ENCODE measurements around the gene ZNF431. TPM values are rescaled to one million over a fixed set of nuclear protein-coding genes. Genes with fewer than 3 reads are reported as not detected.

The ZNF431 gene
- total and polyA plus RNA-seq, 11 donors: 4.6 to 20.0 (median 11.0) TPM

GRCh38 chr19:21151460-21151859 lies 9.6 kb downstream of the ZNF431 start:
- ATAC-seq (no peak), DNase-seq (no peak)
- Histone ChIP-seq H3K36me3 (peaks cover 0 to 68% (median 49%) of the 10 kb centered on the region in 9 donors), H3K27ac (no peak overlapping the region), H3K9me3 (peaks cover 0 to 12% (median 0%) of the 10 kb centered on the region in 12 donors), H3K4me3 (no peak overlapping the region), H3K27me3 (no peaks in the 10 kb centered on the region), H3K4me1 (peaks cover 0 to 11% (median 0%) of the 10 kb centered on the region in 12 donors)
- 94 to 100% (median 97%) methylated on average over 1 of the region's 1 CpG for WGBS, 4 donors
- intact Hi-C loops (cut with DNase I): loop anchor here in 1 of 10 donors (2.0 kb wide), 1 partner anchor 61 kb away; no protein-coding TSS in a partner anchor
- no peak for TF ChIP-seq CTCF (IDR thresholded peaks at IDR 0.05)
- TF ChIP-seq POLR2A (IDR thresholded peaks at IDR 0.05): no peak

GRCh38 chr19:21158523-21159135 lies 16.8 kb downstream of the ZNF431 start:
- no peak for ATAC-seq
- peaks cover 0 to 25% (median 8%) of the 10 kb centered on the region in 9 donors for H3K36me3 ChIP-seq
- H3K27me3 ChIP-seq: no peaks in the 10 kb centered on the region
- intact Hi-C loops (cut with DNase I): no loop called here
- no peak overlapping the region for H3K4me3 ChIP-seq
- peaks cover 0 to 4% (median 0%) of the 10 kb centered on the region in 12 donors for H3K4me1 ChIP-seq
- H3K9me3 ChIP-seq: peaks cover 0 to 10% (median 0%) of the 10 kb centered on the region in 12 donors
- H3K27ac ChIP-seq: no peak overlapping the region
- TF ChIP-seq CTCF (IDR thresholded peaks at IDR 0.05) (no peak), POLR2A (IDR thresholded peaks at IDR 0.05) (no peak)
- DNase-seq: no peak
- WGBS, 4 donors: 86 to 100% (median 95%) methylated on average over 1 of the region's 1 CpG

- intact Hi-C loops (cut with DNase I): no loop called here
- H3K4me3 ChIP-seq: no peak overlapping the region
- H3K27me3 ChIP-seq: no peaks in the 10 kb centered on the region
- 96 to 99% (median 98%) methylated on average over 5 of the region's 5 CpGs for WGBS, 4 donors
- no peak for TF ChIP-seq POLR2A (IDR thresholded peaks at IDR 0.05)
- no peak for TF ChIP-seq CTCF (IDR thresholded peaks at IDR 0.05)
- no peak overlapping the region for H3K27ac ChIP-seq
- DNase-seq (no peak), ATAC-seq (no peak)
- no peaks in the 10 kb centered on the region for H3K4me1 ChIP-seq
- H3K36me3 ChIP-seq: peaks cover 0 to 57% (median 36%) of the 10 kb centered on the region in 9 donors
- H3K9me3 ChIP-seq: no peaks in the 10 kb centered on the region
Measured at GRCh38 chr19:21164541-21164940, 22.7 kb downstream of the ZNF431 start.

- H3K4me1 ChIP-seq: no peaks in the 10 kb centered on the region
- no peaks in the 10 kb centered on the region for H3K9me3 ChIP-seq
- H3K36me3 ChIP-seq: peaks cover 0 to 66% (median 52%) of the 10 kb centered on the region in 9 donors
- ATAC-seq (no peak), DNase-seq (no peak)
- intact Hi-C loops (cut with DNase I): no loop called here
- no peak for TF ChIP-seq POLR2A (IDR thresholded peaks at IDR 0.05)
- no peak for TF ChIP-seq CTCF (IDR thresholded peaks at IDR 0.05)
- H3K4me3 ChIP-seq: no peak overlapping the region
- no peak overlapping the region for H3K27ac ChIP-seq
- H3K27me3 ChIP-seq: no peaks in the 10 kb centered on the region
- WGBS, 4 donors: 83 to 90% (median 87%) methylated on average over 2 of the region's 2 CpGs
Measured at GRCh38 chr19:21166436-21166835, 24.6 kb downstream of the ZNF431 start.

Data from heart left ventricle (tissue), 16 donors.